ENCODE results near the gene LRP1B.

DNA sequence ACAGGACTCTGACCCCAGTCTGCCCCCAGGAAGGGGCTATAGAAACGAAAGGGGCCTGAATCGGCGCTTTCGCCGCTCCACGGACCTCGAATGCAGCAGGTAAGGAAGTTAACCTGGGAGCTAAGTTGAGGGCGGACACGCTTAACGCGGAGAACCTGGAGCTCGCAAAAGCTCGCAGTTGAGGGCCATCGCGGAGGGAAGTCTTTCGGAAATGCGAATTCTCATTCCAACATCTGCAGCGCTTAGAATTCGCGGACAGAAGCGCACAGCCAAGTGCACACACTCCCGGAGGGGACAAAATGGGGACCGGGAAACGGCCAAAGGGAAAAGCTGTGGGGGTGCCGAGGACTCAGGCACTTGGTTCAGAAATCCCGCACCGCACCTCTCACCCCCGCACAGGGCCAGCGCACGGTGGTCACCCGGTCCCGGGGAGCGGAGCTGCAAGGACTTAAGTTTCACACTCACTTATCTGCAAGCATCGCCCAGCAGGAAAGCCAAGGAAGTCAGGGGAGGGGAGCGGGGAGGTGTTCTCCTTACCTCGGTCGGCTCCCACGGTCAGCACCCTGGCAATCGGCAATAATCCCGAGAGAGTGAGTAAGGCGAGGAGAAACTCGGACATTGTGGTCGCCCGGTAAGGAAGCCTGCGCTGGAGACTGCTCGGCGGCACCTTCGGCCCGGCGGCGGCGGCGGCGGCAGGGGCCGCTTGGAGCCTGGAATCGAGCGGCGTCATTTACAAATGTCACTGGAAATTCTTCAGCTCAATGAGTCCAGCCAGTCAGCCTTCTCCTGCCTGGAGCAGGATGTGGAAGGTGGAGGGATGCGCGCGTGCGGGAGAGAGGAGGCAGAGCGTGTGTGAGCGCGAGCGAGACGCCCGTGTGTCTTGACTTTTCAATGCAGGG lies 456 bp downstream of the LRP1B start:
- TF ChIP-seq CTCF (IDR thresholded peaks at IDR 0.05) (no peak), ZFX (IDR thresholded peaks at IDR 0.05; ENCODE audit: borderline replicate concordance) (no peak)
